ENCODE data around the gene CCNJ.

DNA sequence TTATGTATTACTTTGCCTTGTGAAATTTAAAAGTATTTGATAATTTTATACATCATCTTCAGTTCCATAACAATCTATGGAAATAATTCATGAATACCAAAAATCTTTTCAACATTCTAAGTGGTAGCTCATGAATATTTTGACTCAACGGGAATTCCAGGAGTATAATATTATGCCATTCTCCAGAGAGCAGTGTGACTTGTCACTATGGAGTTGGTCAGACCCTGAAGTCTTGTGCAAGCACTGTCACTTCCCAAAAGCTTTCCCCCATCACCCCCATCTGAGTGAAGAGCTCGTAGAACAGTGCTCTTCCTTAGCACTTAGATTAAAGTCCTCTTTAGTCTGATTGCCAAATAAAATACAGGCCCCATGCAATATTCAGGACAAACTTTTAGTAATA lies 29.4 kb upstream of the CCNJ start:
- no peak for TF ChIP-seq EZH2 (IDR thresholded peaks at IDR 0.05)
- TF ChIP-seq POLR2AphosphoS5 (IDR thresholded peaks at IDR 0.05; ENCODE audit: borderline replicate concordance, low read depth, low read length): no peak
